Measurements from ENCODE around the gene HARS1.
"Not testable (repeated sequence)": the region's sequence is repeated elsewhere in the genome, so short reads cannot be mapped to it uniquely, and the experiment has no call there.

- not testable (repeated sequence) for TF ChIP-seq CTCF (IDR thresholded peaks at IDR 0.05; ENCODE audit: low read depth, low read length); EZH2phosphoT487 (IDR thresholded peaks at IDR 0.05; ENCODE audit: low read depth)
Measured at GRCh38 chr5:140624886-140625285, 66.3 kb downstream of the HARS1 start.
